ENCODE data around the gene KRT28.
"Not testable (repeated sequence)": the region's sequence is repeated elsewhere in the genome, so short reads cannot be mapped to it uniquely, and the experiment has no call there.

Gene KRT28

GRCh38 chr17:40777459-40777858, 22.3 kb downstream of the KRT28 start:
- no peak for DNase-seq

GRCh38 chr17:40775945-40776344, 23.8 kb downstream of the KRT28 start:
- no peak for DNase-seq

GRCh38 chr17:40772101-40772500, 27.7 kb downstream of the KRT28 start, which contains the start of gene KRT26:
Gene KRT26 (minus strand): TSS chr17:40772201. CDS start chr17:40772113, 88 bp downstream.
- DNase-seq, result no peak

GRCh38 chr17:40765657-40766056, 34.1 kb downstream of the KRT28 start:
- DNase-seq, result no peak

DNA sequence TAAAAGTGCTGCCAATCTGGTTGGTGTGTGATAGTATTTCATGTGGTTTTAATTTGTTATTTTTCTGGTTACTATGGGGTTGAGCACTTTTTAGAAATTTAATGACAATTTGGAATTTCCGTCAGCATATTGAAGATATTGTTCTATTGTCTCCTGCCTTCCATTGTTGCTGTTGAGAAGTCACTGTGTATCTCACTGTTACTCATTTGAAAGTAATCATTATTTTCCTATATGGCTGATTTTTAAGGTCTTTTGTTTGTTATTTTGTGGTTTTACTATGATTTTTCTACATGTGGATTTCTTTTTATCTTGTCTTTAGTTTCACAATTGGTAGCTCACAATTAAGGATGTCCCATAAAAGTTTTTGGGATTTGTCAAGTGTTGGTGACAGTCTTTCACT, 36.0 kb downstream of the KRT28 start:
- no peak for DNase-seq

GRCh38 chr17:40760105-40761016, 39.4 kb downstream of the KRT28 start:
- DNase-seq, result no peak

DNA sequence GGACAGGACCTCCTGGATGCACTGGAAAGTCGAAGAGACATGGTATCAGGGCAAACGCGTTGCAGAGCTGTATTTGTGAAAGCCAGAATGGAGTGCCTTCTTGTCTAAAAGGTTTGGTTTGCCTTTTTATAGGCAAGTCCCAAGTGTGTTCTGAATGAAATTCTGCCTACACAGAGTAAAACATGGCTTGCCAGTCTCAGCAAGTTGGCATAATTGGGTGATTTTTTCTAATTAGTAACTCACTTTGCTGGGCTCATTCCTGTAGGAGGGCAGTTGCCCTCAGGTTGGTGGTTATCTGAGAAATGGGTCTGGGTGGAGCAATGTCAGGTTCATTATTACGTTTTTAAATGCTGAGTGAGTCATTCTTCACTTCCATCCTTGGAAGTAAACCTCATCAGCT, 44.5 kb downstream of the KRT28 start, which contains the start of gene KRT25:
KRT25 (minus strand) TSS at position 101 of the 400 bp plus-strand sequence; CDS start at position 41, 60 bp downstream.
- no peak for DNase-seq

- DNase-seq, result no peak
These were observed 46.0 kb downstream of the KRT28 start for GRCh38 chr17:40753804-40754203.

GRCh38 chr17:40751065-40751464, 48.7 kb downstream of the KRT28 start:
- no peak for DNase-seq

DNA sequence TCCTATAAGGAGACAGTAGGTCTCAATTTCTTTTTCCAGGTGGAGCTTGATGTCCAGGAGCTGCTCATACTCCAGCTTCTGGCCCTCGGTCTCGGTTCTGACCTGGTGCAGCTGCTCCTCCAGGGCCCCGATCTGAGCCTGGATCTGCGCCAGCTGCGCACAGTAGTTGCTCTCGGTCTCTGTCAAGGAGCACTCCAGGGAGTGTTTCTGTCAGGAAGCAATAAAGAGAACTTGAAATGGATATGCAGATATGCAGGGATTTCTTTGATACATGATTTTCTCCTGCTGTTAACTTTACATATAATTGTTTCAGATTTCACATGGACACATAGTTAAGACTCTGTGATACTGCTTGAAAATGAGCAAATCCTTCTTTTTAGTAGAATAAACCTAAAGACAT, 49.4 kb downstream of the KRT28 start:
- DNase-seq, result no peak

- DNase-seq, result not testable (repeated sequence)
These were observed 51.1 kb downstream of the KRT28 start for GRCh38 chr17:40748666-40749065.

All from NK-92 treated with Interleukin-12 subunit alpha and Interleukin-12 subunit beta, amount 100 ng/mL, for 24 hours (cell line).